Glomerular visceral epithelial cell (primary cell): ENCODE data around the gene PDK1.

Experiments used
- DNase-seq: peaks from one replicate; pipeline ENCODE4 v3.0.0-alpha.2; 2016; ENCODE audit errors: extremely low spot score

PDK1 gene

GRCh38 chr2:172596776-172597175 is 40.9 kb downstream of the PDK1 start:
- no peak for DNase-seq

GRCh38 chr2:172597176-172597842 is 41.4 kb downstream of the PDK1 start:
- DNase-seq = no peak

- DNase-seq = no peak
Measured at GRCh38 chr2:172599947-172600346, 44.1 kb downstream of the PDK1 start.

DNA sequence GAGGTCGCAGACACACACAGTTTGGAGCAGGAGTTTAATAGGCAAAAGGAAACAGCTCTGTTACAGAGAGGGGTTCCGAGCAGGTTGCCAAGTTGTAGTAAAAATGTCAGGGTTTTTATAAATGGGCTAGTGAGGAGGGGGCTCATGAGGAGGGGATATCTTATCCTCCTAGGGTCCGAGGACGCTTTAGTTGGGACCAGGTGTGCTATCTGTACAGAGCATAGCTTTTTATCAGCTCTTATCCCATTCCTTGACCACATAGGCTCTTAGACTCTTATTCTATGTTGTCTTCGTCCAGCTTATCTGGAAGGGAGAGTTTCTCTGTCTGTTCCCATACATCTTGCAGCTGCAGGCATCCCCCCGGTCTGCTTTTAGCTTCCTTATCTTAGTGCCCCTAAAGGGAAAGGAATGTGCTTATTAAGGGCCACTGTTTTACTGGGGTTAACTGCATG is 44.7 kb downstream of the PDK1 start:
- DNase-seq = no peak

- no peak for DNase-seq
Measured at GRCh38 chr2:172606285-172606684, 50.4 kb downstream of the PDK1 start.

- no peak for DNase-seq
Measured at GRCh38 chr2:172607379-172607928, 51.6 kb downstream of the PDK1 start.

DNA sequence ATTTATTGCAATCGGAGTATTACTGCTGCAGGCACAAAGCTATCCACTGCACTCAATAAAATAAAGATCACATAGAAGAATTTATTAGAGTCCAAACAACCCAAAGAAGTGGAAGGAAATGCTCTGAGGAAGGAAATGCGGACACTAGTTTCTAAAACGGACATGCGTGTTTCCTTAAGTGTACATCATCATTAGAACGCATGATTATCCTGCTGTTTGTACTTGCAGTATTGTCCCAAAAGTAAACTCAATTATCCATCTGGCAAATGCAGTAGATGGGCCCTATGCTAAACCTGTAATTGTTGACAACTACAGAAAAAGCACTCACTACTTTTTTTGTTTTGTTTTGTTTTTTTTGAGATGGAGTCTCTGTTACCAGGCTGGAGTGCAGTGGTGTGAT is 53.6 kb downstream of the PDK1 start:
- no peak for DNase-seq

- no peak for DNase-seq
Measured at GRCh38 chr2:172612051-172612450, 56.2 kb downstream of the PDK1 start.

- no peak for DNase-seq
Measured at GRCh38 chr2:172613040-172613439, 57.1 kb downstream of the PDK1 start.

- DNase-seq = no peak
Measured at GRCh38 chr2:172613615-172614231, 57.8 kb downstream of the PDK1 start.

DNA sequence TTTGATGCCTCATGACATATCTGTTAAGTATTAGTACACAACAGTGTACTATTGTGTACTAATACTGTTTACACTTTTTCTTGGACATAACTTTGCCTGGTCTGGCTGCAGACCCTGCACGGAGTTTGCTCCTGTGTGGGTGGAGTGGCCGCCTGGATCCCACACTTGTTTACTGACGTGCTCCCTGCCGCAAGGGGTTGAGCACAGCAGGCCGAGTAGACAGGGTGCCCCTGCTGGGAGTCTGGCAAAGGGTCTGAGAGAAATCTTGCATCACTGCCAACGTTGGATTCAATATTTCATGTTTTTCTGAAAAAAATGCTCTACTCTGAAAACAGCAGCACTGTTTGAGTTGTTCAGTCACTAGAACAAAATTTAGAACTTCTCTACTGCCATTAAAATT is 59.0 kb downstream of the PDK1 start:
- no peak for DNase-seq

GRCh38 chr2:172615727-172616261 is 59.9 kb downstream of the PDK1 start:
- no peak for DNase-seq

- DNase-seq = no peak
Measured at GRCh38 chr2:172617115-172617514, 61.2 kb downstream of the PDK1 start.

DNA sequence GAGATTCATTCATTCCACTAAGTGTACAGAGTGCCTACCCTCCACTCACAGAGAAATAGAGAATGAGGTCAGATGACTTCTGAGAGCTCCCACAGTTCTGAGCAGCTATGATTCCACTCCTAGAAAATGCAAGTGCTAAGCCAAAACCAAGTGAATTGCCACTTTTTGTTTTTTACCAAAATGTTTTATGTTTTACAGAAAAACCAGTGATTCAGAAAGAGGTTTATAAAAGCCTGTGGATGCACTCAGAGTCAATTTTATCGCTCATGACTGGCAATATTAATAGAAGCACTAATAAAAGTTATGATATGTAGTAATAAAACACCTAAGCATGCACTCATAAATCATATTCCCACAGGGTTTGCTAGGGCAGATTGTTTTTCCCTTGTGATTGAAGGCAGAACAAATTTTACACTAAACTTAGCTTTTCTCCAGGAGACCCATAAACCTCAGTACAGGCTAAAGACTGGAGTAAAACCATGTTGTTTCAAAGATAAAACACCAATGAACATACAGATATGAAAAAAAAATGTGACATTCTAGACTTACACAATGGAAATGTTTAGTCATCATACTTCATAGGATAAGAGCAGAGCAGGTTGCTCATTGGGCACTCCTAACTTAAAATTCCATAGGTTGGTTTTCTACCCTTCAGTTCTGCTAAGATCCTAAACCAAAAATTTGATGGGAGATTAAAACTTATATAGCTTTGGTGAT is 67.5 kb downstream of the PDK1 start:
- no peak for DNase-seq

DNA sequence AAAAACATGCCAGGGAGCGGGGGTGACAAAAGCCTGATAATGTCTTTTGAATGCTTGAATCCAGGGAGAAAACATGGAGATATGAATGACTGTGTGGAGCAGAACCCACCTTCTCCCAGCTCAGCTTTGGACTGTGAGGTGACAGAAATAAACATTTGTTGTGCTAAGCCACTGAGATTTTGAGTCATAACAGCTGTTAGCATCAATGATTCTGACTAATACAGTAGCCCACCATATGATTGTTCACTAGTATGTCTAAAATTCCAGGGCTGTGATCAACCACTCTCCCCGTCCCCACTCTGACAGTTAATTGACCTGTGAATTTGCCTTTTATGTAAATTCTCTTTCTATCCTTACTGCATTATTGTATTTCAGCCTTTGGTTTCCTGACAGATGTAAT is 69.1 kb downstream of the PDK1 start:
- DNase-seq = no peak

DNA sequence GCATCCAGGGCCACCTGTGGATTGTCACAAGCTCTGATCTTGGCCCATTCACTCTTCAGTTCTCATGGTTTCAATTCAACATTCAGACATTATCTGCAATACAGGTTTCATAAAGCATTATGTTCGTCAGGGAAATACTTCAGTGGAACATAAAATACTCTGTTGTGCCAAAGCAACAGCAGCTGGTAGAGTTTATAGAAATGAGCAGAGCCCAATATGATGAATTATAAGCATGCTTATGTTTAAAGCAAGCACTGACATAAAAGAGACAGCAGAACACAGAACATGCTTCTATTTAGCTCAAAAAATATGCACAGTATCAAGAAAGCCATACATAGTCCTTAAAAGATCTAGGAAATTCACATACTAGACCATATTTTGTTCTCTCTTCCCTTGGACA is 71.3 kb downstream of the PDK1 start:
- no peak for DNase-seq

DNA sequence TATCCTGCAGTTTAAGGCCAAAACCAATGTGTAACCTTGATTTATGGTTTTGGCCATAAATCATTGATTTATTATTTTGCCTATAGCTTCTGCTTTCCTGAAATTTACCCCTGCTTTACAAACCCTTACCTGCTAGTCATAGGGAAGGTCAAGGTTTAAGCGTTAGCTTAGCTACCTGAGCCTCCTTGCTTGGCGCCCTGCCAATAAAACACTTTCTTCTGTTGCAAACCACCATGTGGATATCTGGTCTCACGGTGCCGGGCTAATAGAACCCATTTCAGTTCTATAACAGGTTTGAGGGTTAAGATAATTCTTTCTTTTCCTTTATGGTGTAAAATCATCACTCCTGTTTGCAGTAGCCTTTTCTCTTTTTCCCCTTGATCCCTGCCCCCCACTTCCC is 72.2 kb downstream of the PDK1 start:
- no peak for DNase-seq

DNA sequence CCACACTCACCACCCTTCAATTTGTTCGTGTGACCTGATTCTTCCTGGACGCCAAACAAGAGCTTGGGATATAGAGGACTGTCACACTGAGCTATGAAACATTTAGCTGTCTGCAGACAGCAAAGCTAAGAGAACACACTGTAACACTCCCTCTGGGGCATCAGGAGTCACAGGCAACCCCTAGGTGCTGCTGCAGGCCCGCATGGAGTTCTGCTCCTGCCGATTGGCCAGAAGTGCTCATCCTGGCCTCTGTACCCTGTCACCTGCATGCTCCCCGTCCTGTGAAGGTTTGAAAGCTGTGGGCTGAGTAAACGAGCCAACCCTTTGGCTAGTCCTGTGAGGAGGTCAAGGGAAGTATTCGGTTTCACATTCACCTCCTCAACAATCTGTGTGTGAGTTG is 73.7 kb downstream of the PDK1 start:
- no peak for DNase-seq

GRCh38 chr2:172630181-172630580 is 74.3 kb downstream of the PDK1 start:
- DNase-seq = no peak

GRCh38 chr2:172634477-172634876 is 78.6 kb downstream of the PDK1 start:
- no peak for DNase-seq

- DNase-seq = no peak
Measured at GRCh38 chr2:172635548-172635947, 79.7 kb downstream of the PDK1 start.

- DNase-seq = no peak
Measured at GRCh38 chr2:172639256-172639655, 83.4 kb downstream of the PDK1 start.

- peak; percentile 30 for DNase-seq
Measured at GRCh38 chr2:172639823-172640222, 83.9 kb downstream of the PDK1 start.
